LNCAP (cell line): ENCODE measurements around the gene CNTLN.

Source experiments
- TF ChIP-seq, protein P1 (sequence below): fragments of 450-650 bp; IDR thresholded peaks from 2 replicates; pipeline ENCODE4 v1.5.1; 2017; ENCODE audit warnings: mild to moderate bottlenecking

The CNTLN gene

DNA sequence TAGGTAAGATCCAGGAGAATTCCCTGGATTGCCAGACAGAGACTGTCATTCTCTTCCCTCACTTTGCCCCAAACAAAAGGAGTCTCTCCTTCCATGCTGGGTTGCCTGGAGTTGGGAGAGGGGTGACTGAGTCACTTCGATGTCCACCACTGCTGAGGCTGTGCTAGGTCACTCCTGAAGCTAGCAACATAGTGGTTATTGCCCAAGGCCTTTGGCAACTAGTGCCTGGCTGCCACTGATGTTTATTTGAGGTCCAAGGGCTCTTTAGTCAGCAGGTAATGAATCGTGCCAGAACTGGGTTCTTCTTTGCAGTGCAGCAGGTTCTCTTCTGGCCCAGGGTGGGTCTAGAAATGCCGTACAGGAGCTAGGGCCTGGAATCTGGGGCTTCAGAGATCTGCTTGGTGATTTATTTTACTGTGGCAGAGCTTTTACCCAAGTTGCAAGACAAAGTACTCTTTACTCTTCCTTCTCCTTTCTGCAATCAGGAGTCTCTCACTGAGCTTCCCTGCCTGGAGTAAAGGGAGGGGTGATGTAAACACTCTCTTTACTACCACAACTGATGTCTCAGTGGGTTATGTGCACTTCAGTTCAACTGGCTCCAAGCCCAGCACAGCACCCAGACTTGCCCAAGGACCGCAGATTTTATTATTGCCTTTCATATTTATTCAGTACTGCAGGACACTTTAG lies 288.3 kb downstream of the CNTLN start:
- TF ChIP-seq, protein P1, sequence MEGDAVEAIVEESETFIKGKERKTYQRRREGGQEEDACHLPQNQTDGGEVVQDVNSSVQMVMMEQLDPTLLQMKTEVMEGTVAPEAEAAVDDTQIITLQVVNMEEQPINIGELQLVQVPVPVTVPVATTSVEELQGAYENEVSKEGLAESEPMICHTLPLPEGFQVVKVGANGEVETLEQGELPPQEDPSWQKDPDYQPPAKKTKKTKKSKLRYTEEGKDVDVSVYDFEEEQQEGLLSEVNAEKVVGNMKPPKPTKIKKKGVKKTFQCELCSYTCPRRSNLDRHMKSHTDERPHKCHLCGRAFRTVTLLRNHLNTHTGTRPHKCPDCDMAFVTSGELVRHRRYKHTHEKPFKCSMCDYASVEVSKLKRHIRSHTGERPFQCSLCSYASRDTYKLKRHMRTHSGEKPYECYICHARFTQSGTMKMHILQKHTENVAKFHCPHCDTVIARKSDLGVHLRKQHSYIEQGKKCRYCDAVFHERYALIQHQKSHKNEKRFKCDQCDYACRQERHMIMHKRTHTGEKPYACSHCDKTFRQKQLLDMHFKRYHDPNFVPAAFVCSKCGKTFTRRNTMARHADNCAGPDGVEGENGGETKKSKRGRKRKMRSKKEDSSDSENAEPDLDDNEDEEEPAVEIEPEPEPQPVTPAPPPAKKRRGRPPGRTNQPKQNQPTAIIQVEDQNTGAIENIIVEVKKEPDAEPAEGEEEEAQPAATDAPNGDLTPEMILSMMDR: no peak

DNA sequence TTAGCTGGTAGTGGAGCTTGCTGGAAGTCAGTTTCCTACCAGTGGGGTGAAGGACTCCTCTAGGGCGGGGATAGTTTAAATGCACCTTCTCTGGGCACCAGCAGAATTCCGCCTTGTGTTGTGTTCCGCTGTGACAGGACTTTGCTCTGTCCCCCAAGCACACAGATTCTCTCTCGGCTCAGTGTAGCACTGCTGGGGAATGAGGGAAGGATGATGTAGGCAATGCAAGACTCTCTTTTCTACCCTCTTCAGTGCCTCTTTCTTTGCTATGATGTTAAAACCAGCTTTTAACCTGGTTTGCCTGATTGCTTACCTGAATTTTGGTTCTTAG lies 288.8 kb downstream of the CNTLN start:
- TF ChIP-seq, protein P1: no peak

DNA sequence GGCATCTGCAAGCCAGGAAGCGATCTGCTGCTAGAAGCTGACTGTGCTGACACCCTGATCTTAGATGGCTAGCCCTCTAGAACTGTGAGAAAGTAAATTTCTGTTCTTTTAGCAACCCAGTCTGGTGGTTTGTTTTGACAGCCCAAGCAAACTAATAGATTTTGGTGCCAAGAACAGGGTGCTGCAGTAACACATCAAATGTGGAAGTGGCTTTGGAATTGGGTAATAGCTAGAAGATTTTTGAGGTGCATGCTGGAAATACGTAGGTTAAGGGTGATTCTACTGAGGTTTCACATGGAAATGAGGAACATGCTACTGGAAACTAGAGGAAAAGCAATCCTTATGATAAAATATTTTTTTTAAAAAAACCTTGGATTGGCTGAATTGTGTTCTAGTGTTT lies 290.5 kb downstream of the CNTLN start:
- TF ChIP-seq, protein P1: no peak

DNA sequence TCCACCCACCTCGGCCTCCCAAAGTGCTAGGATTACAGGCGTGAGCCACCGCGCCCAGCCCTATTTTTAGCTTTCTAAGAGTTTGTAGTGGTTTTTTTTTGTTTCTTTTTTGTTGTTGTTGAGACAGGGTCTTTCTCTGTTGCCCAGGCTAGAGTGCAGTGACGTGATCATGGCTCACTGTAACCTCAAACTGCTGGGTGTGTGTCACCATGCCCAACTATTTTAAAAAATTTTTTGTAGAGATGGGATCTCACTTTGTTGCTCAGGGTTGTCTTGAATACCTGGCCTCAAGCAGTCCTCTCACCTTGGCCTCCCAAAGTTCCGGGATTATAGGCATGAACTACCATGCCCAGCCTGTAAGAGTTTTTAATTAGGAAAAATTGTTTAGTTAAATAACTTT lies 298.7 kb downstream of the CNTLN start:
- TF ChIP-seq, protein P1: no peak

DNA sequence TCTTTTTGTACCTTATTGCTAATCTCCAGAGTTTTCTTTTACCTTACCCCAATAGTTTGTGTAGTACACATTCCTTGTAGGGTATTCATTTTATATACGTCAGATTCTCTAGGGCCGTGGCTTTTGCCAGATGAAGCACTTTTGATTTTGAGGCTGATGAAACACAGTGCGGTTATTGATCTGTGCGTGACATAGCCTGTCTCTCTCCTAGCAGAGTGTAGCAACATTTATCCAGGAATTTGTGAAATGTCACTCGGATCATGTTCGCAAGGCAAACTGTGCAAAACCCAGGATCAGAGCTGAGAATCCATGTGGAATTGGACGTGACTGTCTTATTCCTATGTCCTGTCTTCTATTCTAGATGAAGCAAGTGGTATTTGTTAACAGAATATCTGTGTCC lies 302.0 kb downstream of the CNTLN start:
- TF ChIP-seq, protein P1: no peak

DNA sequence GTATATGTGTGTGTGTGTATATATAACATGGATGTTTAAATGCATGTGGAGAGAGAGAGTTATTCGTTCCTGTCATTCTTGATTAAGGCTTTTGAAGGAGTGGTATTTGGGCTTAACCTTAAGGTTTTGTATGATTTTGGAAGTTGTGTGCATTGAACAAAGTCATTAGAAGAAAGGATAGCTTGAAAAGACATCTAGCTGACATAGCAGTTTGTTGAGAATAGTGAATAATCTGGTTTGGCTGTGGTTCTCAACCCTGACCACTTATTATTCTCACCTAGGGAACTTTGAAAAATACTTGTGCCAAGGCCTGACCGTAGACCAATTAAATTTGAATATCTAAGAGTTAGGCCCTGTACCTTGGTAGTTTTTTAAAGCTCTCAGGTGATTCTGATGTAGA lies 303.0 kb downstream of the CNTLN start:
- TF ChIP-seq, protein P1: no peak

DNA sequence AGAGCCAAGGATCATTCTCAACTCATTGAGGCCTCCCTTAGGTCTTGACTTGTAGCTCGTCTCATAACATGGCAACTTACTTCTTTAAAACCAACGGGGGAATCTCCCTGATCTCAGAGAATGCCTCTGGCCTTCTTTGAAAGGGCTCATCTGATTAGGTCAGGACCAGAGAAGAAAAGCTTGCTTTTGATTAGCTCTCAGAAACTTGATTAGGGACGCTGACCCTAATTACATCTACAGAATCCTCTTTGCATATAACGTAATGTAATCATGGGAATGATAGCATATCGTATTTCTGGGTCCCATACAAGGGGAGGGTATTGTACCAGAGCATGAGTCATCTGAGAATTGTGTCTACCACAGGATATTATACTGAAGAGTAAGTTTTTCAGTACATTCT lies 318.9 kb downstream of the CNTLN start:
- TF ChIP-seq, protein P1: no peak
